GM23338 (cell line): Measurements from ENCODE around the gene SON. TPM values are rescaled to one million over a fixed set of nuclear protein-coding genes. Genes with fewer than 3 reads are reported as not detected.

Experiments
- ATAC-seq: fragments of 200-7000 bp; cut with Tn5 transposase; 3 replicates; pipeline ENCODE4 v1.9.1; 2020
- DNase-seq: peaks from one replicate; pipeline ENCODE4 v3.0.0-alpha.2; 2015; ENCODE audit warnings: low spot score
- H2AFZ ChIP-seq: fragments of 200-600 bp; sonication (generic); 2 replicates; pipeline ENCODE4 v1.8.0; 2016; ENCODE audit warnings: antibody characterized with exemption, mild to moderate bottlenecking, moderate library complexity
- H3F3A ChIP-seq: fragments of 200-600 bp; sonication (generic); replicated peaks from 2 replicates; pipeline ENCODE4 v1.8.0; 2017; ENCODE audit warnings: antibody characterized with exemption, mixed run types, low read depth
- H3K27ac ChIP-seq: fragments of 200-600 bp; sonication (generic); 2 replicates; pipeline ENCODE4 v1.6.1; 2016; ENCODE audit warnings: low read depth
- H3K27me3 ChIP-seq: fragments of 200-600 bp; sonication (generic); 2 replicates; pipeline ENCODE4 v1.8.0; 2016; ENCODE audit warnings: mild to moderate bottlenecking, mixed run types, moderate library complexity; ENCODE audit not compliant: insufficient read depth
- H3K36me3 ChIP-seq: fragments of 200-600 bp; sonication (generic); 2 replicates; pipeline ENCODE4 v1.8.0; 2016; ENCODE audit warnings: mild to moderate bottlenecking; ENCODE audit not compliant: insufficient read depth
- H3K4me1 ChIP-seq: fragments of 200-600 bp; sonication (generic); 2 replicates; pipeline ENCODE4 v1.8.0; 2016; ENCODE audit warnings: mild to moderate bottlenecking, moderate library complexity; ENCODE audit not compliant: insufficient read depth
- H3K4me2 ChIP-seq: fragments of 200-600 bp; sonication (generic); 2 replicates; pipeline ENCODE4 v1.7.1; 2017; ENCODE audit warnings: mixed run types
- H3K4me3 ChIP-seq: fragments of 200-600 bp; sonication (generic); 2 replicates; pipeline ENCODE4 v1.6.1; 2016; ENCODE audit warnings: mixed run types
- H3K79me2 ChIP-seq: fragments of 200-600 bp; sonication (generic); replicated peaks from 2 replicates; pipeline ENCODE4 v1.8.0; 2017; ENCODE audit warnings: mild to moderate bottlenecking; ENCODE audit not compliant: insufficient read depth
- H3K9me2 ChIP-seq: fragments of 200-600 bp; sonication (generic); 2 replicates; pipeline ENCODE4 v1.8.0; 2017; ENCODE audit not compliant: insufficient read depth
- H4K20me1 ChIP-seq: fragments of 200-600 bp; sonication (generic); replicated peaks from 2 replicates; pipeline ENCODE4 v1.8.0; 2017; ENCODE audit warnings: mild to moderate bottlenecking; ENCODE audit not compliant: insufficient read depth
- H3K27ac Mint-ChIP-seq: 2 replicates; pipeline ENCODE4 v1.8.0; 2020; ENCODE audit warnings: inconsistent platforms, mild to moderate bottlenecking, moderate library complexity, mixed read lengths
- H3K27me3 Mint-ChIP-seq: 3 replicates; pipeline ENCODE4 v1.8.0; 2022; ENCODE audit warnings: low read depth, mild to moderate bottlenecking, moderate library complexity, mixed read lengths, inconsistent platforms; ENCODE audit not compliant: insufficient read depth, poor library complexity
- H3K36me3 Mint-ChIP-seq: 3 replicates; pipeline ENCODE4 v1.8.0; 2021; ENCODE audit warnings: low read depth, mild to moderate bottlenecking, inconsistent platforms, moderate library complexity, mixed read lengths
- H3K4me1 Mint-ChIP-seq: 3 replicates; pipeline ENCODE4 v1.8.0; 2020; ENCODE audit warnings: mild to moderate bottlenecking, inconsistent platforms, mixed read lengths
- H3K4me3 Mint-ChIP-seq: 3 replicates; pipeline ENCODE4 v1.8.0; 2021; ENCODE audit warnings: moderate library complexity, mild to moderate bottlenecking, inconsistent platforms, mixed read lengths
- H3K9me3 Mint-ChIP-seq: 3 replicates; pipeline ENCODE4 v1.8.0; 2020; ENCODE audit warnings: moderate library complexity, mild to moderate bottlenecking, inconsistent platforms, mixed read lengths
- CREB1 ChIP-seq: fragments of 250-450 bp; sonication (Bioruptor Pico); IDR thresholded peaks from 2 replicates; pipeline ENCODE4 v1.5.0; 2020; ENCODE audit warnings: low read depth, mild to moderate bottlenecking, moderate library complexity
- EZH2 ChIP-seq: fragments of 200-600 bp; sonication (generic); IDR thresholded peaks from one replicate; pipeline ENCODE4 v1.8.0; 2017; ENCODE audit warnings: antibody characterized with exemption, mild to moderate bottlenecking, low read depth; ENCODE audit not compliant: unreplicated experiment
- EZH2phosphoT487 ChIP-seq: fragments of 200-600 bp; sonication (generic); IDR thresholded peaks from one replicate; pipeline ENCODE4 v1.8.1; 2018; ENCODE audit warnings: antibody characterized with exemption; ENCODE audit not compliant: unreplicated experiment
- JUNB ChIP-seq: IDR thresholded peaks from one replicate; pipeline ENCODE4 v1.6.1; 2016; ENCODE audit warnings: antibody characterized with exemption; ENCODE audit not compliant: unreplicated experiment
- NANOG ChIP-seq: IDR thresholded peaks from 2 replicates; pipeline ENCODE4 v1.6.1; 2016; ENCODE audit warnings: antibody characterized with exemption, borderline replicate concordance
- POLR2AphosphoS5 ChIP-seq: IDR thresholded peaks from 2 replicates; pipeline ENCODE4 v1.6.1; 2016; ENCODE audit warnings: antibody characterized with exemption, low read depth
- STAT1 ChIP-seq: IDR thresholded peaks from one replicate; pipeline ENCODE4 v1.6.1; 2016; ENCODE audit warnings: antibody characterized with exemption; ENCODE audit not compliant: unreplicated experiment
- ZNF114 ChIP-seq: fragments of 250-450 bp; sonication (Bioruptor Pico); IDR thresholded peaks from 2 replicates; pipeline ENCODE4 v1.5.0; 2020; ENCODE audit warnings: mild to moderate bottlenecking, moderate library complexity
- ZNF331 ChIP-seq: fragments of 250-450 bp; sonication (Bioruptor Pico); IDR thresholded peaks from 2 replicates; pipeline ENCODE4 v1.5.0; 2020; ENCODE audit warnings: low read depth, mild to moderate bottlenecking, moderate library complexity
- ZNF462 ChIP-seq: fragments of 250-450 bp; sonication (Bioruptor Pico); IDR thresholded peaks from 2 replicates; pipeline ENCODE4 v1.5.0; 2020; ENCODE audit warnings: mild to moderate bottlenecking, moderate library complexity
- polyA plus RNA-seq: library from polyadenylated mRNA; unstranded; fragments of >200 nt; fragmentation: Nextera tagmentation; extraction: Ambion mirVana; gene quantifications from 2 replicates; pipeline ENCODE4 v1.2.1, GENCODE V29; 2016
- total RNA-seq: library from RNA; depleted of rRNA; stranded (reverse); fragments of >200 nt; shearing (Covaris generic); gene quantifications from 2 replicates; pipeline ENCODE4 v1.2.3, GENCODE V29; 2014
- TF ChIP-seq, protein P1 (sequence below), 2 experiments: fragments of 200-600 bp in 1 of 2; sonication (generic) in 1 of 2; conservative IDR thresholded peaks; 2 replicates each; pipeline versions ENCODE4 v1.5.1 to v1.6.1; 2016 to 2017; ENCODE audit warnings: antibody characterized with exemption in 2 of 2, low read depth in 2 of 2, mild to moderate bottlenecking in 2 of 2, moderate library complexity in 1 of 2

Gene SON
- total and polyA plus RNA-seq, 2 experiments from 2014 or later, result 361 to 1,421 TPM

DNA sequence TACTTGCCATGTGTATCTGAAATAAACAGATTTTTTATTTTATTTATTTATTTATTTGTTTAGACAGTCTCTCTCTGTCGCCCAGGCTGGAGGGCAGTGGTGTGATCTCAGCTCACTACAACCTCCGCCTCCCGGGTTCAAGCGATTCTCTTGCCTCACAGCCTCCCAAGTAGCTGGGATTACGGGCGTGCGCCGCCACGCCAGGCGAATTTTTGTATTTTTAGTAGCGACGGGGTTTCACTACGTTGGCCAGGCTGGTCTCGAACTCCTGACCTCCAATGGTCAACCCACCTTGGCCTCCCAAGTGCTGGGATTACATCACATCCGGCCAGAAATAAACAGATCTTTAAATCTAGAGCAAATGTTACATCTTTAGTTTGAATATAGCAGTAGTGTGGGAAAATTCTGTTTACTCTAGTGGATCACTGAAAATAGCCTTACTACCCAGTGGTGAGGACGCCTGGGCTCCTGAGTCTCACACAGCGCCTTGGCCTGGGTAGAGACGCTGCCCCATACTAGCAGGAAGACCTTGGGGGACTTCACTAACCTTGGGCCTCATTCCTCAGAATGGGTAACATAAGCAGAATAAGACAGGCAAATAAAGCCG lies 1.6 kb upstream of the SON start:
- H3K27ac Mint-ChIP-seq, result peak overlapping the region; percentile 100
- Histone ChIP-seq H3K4me3 (peak overlapping the region; percentile 97), H3K79me2 (peaks cover 89% of the 10 kb centered on the region), H2AFZ (no peak overlapping the region), H3K4me2 (peak overlapping the region; percentile 87), H3K27ac (peak overlapping the region; percentile 99), H3K36me3 (peaks cover 29% of the 10 kb centered on the region), H3K4me1 (peaks cover 7% of the 10 kb centered on the region), H4K20me1 (peaks cover 37% of the 10 kb centered on the region), H3K27me3 (no peaks in the 10 kb centered on the region), H3K9me2 (no peaks in the 10 kb centered on the region), H3F3A (peaks cover 18% of the 10 kb centered on the region)
- no peaks in the 10 kb centered on the region for H3K9me3 Mint-ChIP-seq
- H3K4me1 Mint-ChIP-seq, result peaks cover 11% of the 10 kb centered on the region
- H3K4me3 Mint-ChIP-seq, result peak overlapping the region; percentile 96
- peak; percentile 5 for ATAC-seq
- no peak for TF ChIP-seq EZH2phosphoT487
- TF ChIP-seq CREB1, result 0 out of 2 replicates have a peak, but pooled peaks have one; percentile 11
- peak; percentile 32 for DNase-seq
- peaks cover 8% of the 10 kb centered on the region for H3K27me3 Mint-ChIP-seq
- peaks cover 64% of the 10 kb centered on the region for H3K36me3 Mint-ChIP-seq

DNA sequence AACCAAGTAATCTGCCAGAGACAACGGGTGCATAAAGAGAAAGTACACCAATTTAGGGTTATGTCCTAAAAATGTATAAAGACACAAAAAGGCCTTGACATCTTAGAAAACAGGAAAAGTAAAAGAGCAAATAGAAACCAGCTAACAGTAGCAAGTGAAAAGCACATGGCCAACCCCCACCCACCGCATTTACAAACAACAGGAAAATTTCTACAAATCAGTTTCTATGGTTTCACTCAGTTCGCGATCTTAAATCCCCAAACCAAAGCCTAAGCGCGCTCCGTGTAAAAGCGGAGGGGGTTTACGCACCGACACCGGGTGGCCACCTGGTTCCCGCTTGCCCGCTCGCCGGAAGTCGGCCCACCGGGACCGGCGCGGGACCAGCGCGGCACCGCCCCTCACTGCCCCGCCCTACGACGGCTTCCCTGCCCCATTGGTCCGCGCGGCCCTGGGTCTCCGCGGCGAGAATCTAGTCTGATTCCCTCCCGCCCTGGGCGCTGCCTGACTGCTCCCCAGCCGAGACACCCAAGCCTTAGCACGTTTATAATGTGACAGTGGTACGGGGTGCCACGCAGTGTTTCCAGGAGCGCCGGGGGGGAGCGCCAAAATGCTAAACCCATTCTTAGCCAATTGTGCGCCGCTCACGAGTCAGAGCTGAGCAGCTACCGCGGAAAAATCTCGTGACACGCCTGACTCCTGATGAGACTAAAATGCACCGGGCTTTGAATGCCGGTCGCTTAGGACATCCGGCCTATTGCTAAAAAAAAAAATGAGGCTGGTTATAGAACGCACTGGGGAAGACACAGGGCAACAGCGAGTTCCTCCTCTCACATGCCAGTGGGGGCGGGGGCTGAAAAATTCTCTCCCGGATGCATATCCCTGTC lies 840 bp upstream of the SON start, which contains the start of gene GART:
TSS of gene GART (minus strand) at position 362 of the 884 bp plus-strand sequence. CDS start 2,802 bp downstream, outside the sequence.
- DNase-seq (peak; percentile 94), ATAC-seq (peak; percentile 88)
- peak within 1 kb of the TSS; percentile 97 for H3K4me3 ChIP-seq
- H3K4me1 ChIP-seq, result peaks cover 7% of the 10 kb centered on the region
- no peak within 1 kb of the TSS for H2AFZ ChIP-seq
- Mint-ChIP-seq H3K27me3 (peaks cover 8% of the 10 kb centered on the region), H3K27ac (peak within 1 kb of the TSS; percentile 100), H3K4me3 (peak within 1 kb of the TSS; percentile 96), H3K36me3 (peaks cover 61% of the 10 kb centered on the region), H3K4me1 (peaks cover 11% of the 10 kb centered on the region), H3K9me3 (no peaks in the 10 kb centered on the region)
- H3K4me2 ChIP-seq, result peak within 1 kb of the TSS; percentile 87
- peaks cover 42% of the 10 kb centered on the region for H4K20me1 ChIP-seq
- peak within 1 kb of the TSS; percentile 99 for H3K27ac ChIP-seq
- H3K79me2 ChIP-seq, result peaks cover 90% of the 10 kb centered on the region
- peaks cover 18% of the 10 kb centered on the region for H3F3A ChIP-seq
- no peaks in the 10 kb centered on the region for H3K27me3 ChIP-seq
- H3K36me3 ChIP-seq, result peaks cover 28% of the 10 kb centered on the region
- H3K9me2 ChIP-seq, result no peaks in the 10 kb centered on the region
- no peak for TF ChIP-seq ZNF114 (CRISPR knock-in tag)
- no peak for TF ChIP-seq STAT1
- no peak for TF ChIP-seq EZH2phosphoT487
- TF ChIP-seq POLR2AphosphoS5, result peak; percentile 82
- TF ChIP-seq JUNB, result no peak
- no peak for TF ChIP-seq ZNF331 (CRISPR knock-in tag)
- TF ChIP-seq, protein P1, sequence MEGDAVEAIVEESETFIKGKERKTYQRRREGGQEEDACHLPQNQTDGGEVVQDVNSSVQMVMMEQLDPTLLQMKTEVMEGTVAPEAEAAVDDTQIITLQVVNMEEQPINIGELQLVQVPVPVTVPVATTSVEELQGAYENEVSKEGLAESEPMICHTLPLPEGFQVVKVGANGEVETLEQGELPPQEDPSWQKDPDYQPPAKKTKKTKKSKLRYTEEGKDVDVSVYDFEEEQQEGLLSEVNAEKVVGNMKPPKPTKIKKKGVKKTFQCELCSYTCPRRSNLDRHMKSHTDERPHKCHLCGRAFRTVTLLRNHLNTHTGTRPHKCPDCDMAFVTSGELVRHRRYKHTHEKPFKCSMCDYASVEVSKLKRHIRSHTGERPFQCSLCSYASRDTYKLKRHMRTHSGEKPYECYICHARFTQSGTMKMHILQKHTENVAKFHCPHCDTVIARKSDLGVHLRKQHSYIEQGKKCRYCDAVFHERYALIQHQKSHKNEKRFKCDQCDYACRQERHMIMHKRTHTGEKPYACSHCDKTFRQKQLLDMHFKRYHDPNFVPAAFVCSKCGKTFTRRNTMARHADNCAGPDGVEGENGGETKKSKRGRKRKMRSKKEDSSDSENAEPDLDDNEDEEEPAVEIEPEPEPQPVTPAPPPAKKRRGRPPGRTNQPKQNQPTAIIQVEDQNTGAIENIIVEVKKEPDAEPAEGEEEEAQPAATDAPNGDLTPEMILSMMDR (conservative IDR thresholded peaks at IDR 0.05; ENCODE audit: low read depth in 2 of 2), result no peak
- no peak for TF ChIP-seq EZH2
- no peak for TF ChIP-seq NANOG
- no peak for TF ChIP-seq ZNF462
